ENCODE data around the gene ECE2.

GRCh38 chr3:184305577-184305976 is 29.8 kb downstream of the ECE2 start:
- TF ChIP-seq, protein P1, sequence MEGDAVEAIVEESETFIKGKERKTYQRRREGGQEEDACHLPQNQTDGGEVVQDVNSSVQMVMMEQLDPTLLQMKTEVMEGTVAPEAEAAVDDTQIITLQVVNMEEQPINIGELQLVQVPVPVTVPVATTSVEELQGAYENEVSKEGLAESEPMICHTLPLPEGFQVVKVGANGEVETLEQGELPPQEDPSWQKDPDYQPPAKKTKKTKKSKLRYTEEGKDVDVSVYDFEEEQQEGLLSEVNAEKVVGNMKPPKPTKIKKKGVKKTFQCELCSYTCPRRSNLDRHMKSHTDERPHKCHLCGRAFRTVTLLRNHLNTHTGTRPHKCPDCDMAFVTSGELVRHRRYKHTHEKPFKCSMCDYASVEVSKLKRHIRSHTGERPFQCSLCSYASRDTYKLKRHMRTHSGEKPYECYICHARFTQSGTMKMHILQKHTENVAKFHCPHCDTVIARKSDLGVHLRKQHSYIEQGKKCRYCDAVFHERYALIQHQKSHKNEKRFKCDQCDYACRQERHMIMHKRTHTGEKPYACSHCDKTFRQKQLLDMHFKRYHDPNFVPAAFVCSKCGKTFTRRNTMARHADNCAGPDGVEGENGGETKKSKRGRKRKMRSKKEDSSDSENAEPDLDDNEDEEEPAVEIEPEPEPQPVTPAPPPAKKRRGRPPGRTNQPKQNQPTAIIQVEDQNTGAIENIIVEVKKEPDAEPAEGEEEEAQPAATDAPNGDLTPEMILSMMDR (IDR thresholded peaks at IDR 0.05 in 8 of 11, conservative IDR thresholded peaks at IDR 0.05 in 3 of 11) = peak in 2 of 11 experiments; percentile 6 to 25
- TF ChIP-seq POLR2A (IDR thresholded peaks at IDR 0.05) (no peak), POLR2AphosphoS5 (IDR thresholded peaks at IDR 0.05) (no peak)
